ENCODE data around the gene APOL2. TPM values are rescaled to one million over a fixed set of nuclear protein-coding genes. Genes with fewer than 3 reads are reported as not detected.

The APOL2 gene
- total RNA-seq: 10 to 100 TPM; 35.9 to 84.9 TPM

- peak; percentile 68 for TF ChIP-seq CTCF (IDR thresholded peaks at IDR 0.05)
- H3K27me3 ChIP-seq (replicated peaks; ENCODE audit: insufficient read depth): no peaks in the 10 kb centered on the region
- peaks cover 31 to 58% of the 10 kb centered on the region in 2 donors for H3K4me1 ChIP-seq (ENCODE audit: control insufficient read depth in 1 of 2, low read depth in 2 of 2)
- no peaks in the 10 kb centered on the region for H3K36me3 ChIP-seq
- peak within 1 kb of the TSS; percentile 87 to 88 for H3K27ac ChIP-seq
- peak within 1 kb of the TSS; percentile 78 for H3K4me3 ChIP-seq
- no peaks in the 10 kb centered on the region for H3K9me3 ChIP-seq
- ATAC-seq (ENCODE audit: insufficient number of reproducible peaks, low FRiP score, low read depth): peak; percentile 90
- peak; percentile 79 for DNase-seq (ENCODE audit: low spot score)
Observed at GRCh38 chr22:36239401-36240171, at the start of gene APOL2. Gene APOL2 (minus strand): TSS chr22:36239527. CDS start chr22:36233162, 6,365 bp downstream.

- H3K27me3 ChIP-seq (replicated peaks; ENCODE audit: insufficient read depth): no peaks in the 10 kb centered on the region
- no peak for TF ChIP-seq CTCF (IDR thresholded peaks at IDR 0.05)
- no peaks in the 10 kb centered on the region for H3K9me3 ChIP-seq
- ATAC-seq (ENCODE audit: insufficient number of reproducible peaks, low FRiP score, low read depth): no peak
- DNase-seq (ENCODE audit: low spot score): no peak
- peaks cover 85% of the 10 kb centered on the region for H3K36me3 ChIP-seq
- H3K4me3 ChIP-seq: no peak overlapping the region
- no peaks in the 10 kb centered on the region for H3K4me1 ChIP-seq (ENCODE audit: control insufficient read depth in 1 of 2, low read depth in 2 of 2)
- no peak overlapping the region for H3K27ac ChIP-seq
Observed at GRCh38 chr22:36288571-36289405, 49.5 kb upstream of the APOL2 start.

GRCh38 chr22:36287881-36288515, 48.7 kb upstream of the APOL2 start:
- H3K4me3 ChIP-seq: no peak overlapping the region
- peaks cover 85% of the 10 kb centered on the region for H3K36me3 ChIP-seq
- no peaks in the 10 kb centered on the region for H3K27me3 ChIP-seq (replicated peaks; ENCODE audit: insufficient read depth)
- no peak for ATAC-seq (ENCODE audit: insufficient number of reproducible peaks, low FRiP score, low read depth)
- DNase-seq (ENCODE audit: low spot score): no peak
- TF ChIP-seq CTCF (IDR thresholded peaks at IDR 0.05): no peak
- H3K4me1 ChIP-seq (ENCODE audit: control insufficient read depth in 1 of 2, low read depth in 2 of 2): no peaks in the 10 kb centered on the region
- no peak overlapping the region for H3K27ac ChIP-seq
- H3K9me3 ChIP-seq: no peaks in the 10 kb centered on the region

GRCh38 chr22:36286096-36286957, 47.0 kb upstream of the APOL2 start:
- H3K36me3 ChIP-seq: peaks cover 87% of the 10 kb centered on the region

More at GRCh38 chr22:36286096-36286957, 47.0 kb upstream of the APOL2 start:
- ATAC-seq (ENCODE audit: insufficient number of reproducible peaks, low FRiP score, low read depth) (no peak), DNase-seq (ENCODE audit: low spot score) (peak; percentile 31)
- Histone ChIP-seq H3K27me3 (replicated peaks; ENCODE audit: insufficient read depth) (no peaks in the 10 kb centered on the region), H3K4me1 (ENCODE audit: control insufficient read depth in 1 of 2, low read depth in 2 of 2) (no peaks in the 10 kb centered on the region), H3K9me3 (no peaks in the 10 kb centered on the region), H3K27ac (peak overlapping the region; percentile 65 to 68), H3K4me3 (no peak overlapping the region)
- TF ChIP-seq CTCF (IDR thresholded peaks at IDR 0.05): peak; percentile 83
